ENCODE data around the gene XAGE1A. TPM values are rescaled to one million over a fixed set of nuclear protein-coding genes. Genes with fewer than 3 reads are reported as not detected.
"Not testable (repeated sequence)": the region's sequence is repeated elsewhere in the genome, so short reads cannot be mapped to it uniquely, and the experiment has no call there.

XAGE1A gene
- polyA plus RNA-seq (ENCODE audit: insufficient read length in 4 of 4): not detected

GRCh38 chrX:52495545-52496418, at the start of gene XAGE1A:
Gene XAGE1A, plus strand, starts transcription at chrX:52495808. Its CDS starts 1,554 bp downstream, at chrX:52497362.
- DNase-seq (ENCODE audit: low read depth in 4 of 4, low spot score in 3 of 4): not testable (repeated sequence)

GRCh38 chrX:52452031-52452430, 43.6 kb upstream of the XAGE1A start:
- not testable (repeated sequence) for DNase-seq (ENCODE audit: low read depth in 4 of 4, low spot score in 3 of 4)

GRCh38 chrX:52471301-52471700, 24.3 kb upstream of the XAGE1A start:
- not testable (repeated sequence) for DNase-seq (ENCODE audit: low read depth in 4 of 4, low spot score in 3 of 4)

GRCh38 chrX:52496419-52496772, 788 bp downstream of the XAGE1A start:
- not testable (repeated sequence) for DNase-seq (ENCODE audit: low read depth in 4 of 4, low spot score in 3 of 4)

GRCh38 chrX:52501362-52501761, 5.8 kb downstream of the XAGE1A start:
- DNase-seq (ENCODE audit: low read depth in 4 of 4, low spot score in 3 of 4): not testable (repeated sequence)

GRCh38 chrX:52504551-52504950, 8.9 kb downstream of the XAGE1A start:
- no peak for DNase-seq (ENCODE audit: low read depth in 4 of 4, low spot score in 3 of 4)

GRCh38 chrX:52507331-52507730, 11.7 kb downstream of the XAGE1A start:
- no peak for DNase-seq (ENCODE audit: low read depth in 4 of 4, low spot score in 3 of 4)

- no peak for DNase-seq (ENCODE audit: low read depth in 4 of 4, low spot score in 3 of 4)
Observed at GRCh38 chrX:52509916-52510315, 14.3 kb downstream of the XAGE1A start.

- DNase-seq (ENCODE audit: low read depth in 4 of 4, low spot score in 3 of 4): not testable (repeated sequence)
Observed at GRCh38 chrX:52511126-52511525, 15.5 kb downstream of the XAGE1A start.

- not testable (repeated sequence) for DNase-seq (ENCODE audit: low read depth in 4 of 4, low spot score in 3 of 4)
Observed at GRCh38 chrX:52516110-52516986, 20.7 kb downstream of the XAGE1A start.

GRCh38 chrX:52516987-52517325, 21.3 kb downstream of the XAGE1A start, which contains the start of gene XAGE1B:
Gene XAGE1B, minus strand, starts transcription at chrX:52517063. Its CDS starts 1,536 bp downstream, at chrX:52515527.
- not testable (repeated sequence) for DNase-seq (ENCODE audit: low read depth in 4 of 4, low spot score in 3 of 4)

GRCh38 chrX:52541051-52541450, 45.4 kb downstream of the XAGE1A start:
- DNase-seq (ENCODE audit: low read depth in 4 of 4, low spot score in 3 of 4): not testable (repeated sequence)

GRCh38 chrX:52542311-52542710, 46.7 kb downstream of the XAGE1A start:
- DNase-seq (ENCODE audit: low read depth in 4 of 4, low spot score in 3 of 4): no peak

- DNase-seq (ENCODE audit: low read depth in 4 of 4, low spot score in 3 of 4): no peak
Observed at GRCh38 chrX:52544147-52544840, 48.7 kb downstream of the XAGE1A start.

GRCh38 chrX:52548769-52549168, 53.2 kb downstream of the XAGE1A start:
- not testable (repeated sequence) for DNase-seq (ENCODE audit: low read depth in 4 of 4, low spot score in 3 of 4)

Other genes starting within 250 kb of the XAGE1A start
- gene XAGE2, start 126.8 kb upstream of the XAGE1A start, polyA plus RNA-seq (ENCODE audit: insufficient read length in 4 of 4): under 1 TPM in 1 of 4 donors, not detected in 3; 0.24 TPM
- not detected for gene XAGE1B, start 21.3 kb downstream of the XAGE1A start, polyA plus RNA-seq (ENCODE audit: insufficient read length in 4 of 4)
- not detected for gene SSX7, start 159.1 kb downstream of the XAGE1A start, polyA plus RNA-seq (ENCODE audit: insufficient read length in 4 of 4)
- gene SSX2, start 211.4 kb downstream of the XAGE1A start, polyA plus RNA-seq (ENCODE audit: insufficient read length in 4 of 4): not detected